Cardiac muscle cell (in vitro differentiated cells and primary cell): Measurements from ENCODE around the gene DNAJC18. TPM values are rescaled to one million over a fixed set of nuclear protein-coding genes. Genes with fewer than 3 reads are reported as not detected.

Experiments used
- DNase-seq, 2 donors: peaks; one replicate each; pipeline versions ENCODE4 v3.0.0 to v3.0.0-alpha.2; 2010 to 2017; ENCODE audit warnings: low read depth in 1 of 2, low spot score in 1 of 2
- H3K27ac ChIP-seq: fragments of 200-600 bp; sonication (generic); 2 replicates; pipeline ENCODE4 v1.5.1; 2016
- H3K27me3 ChIP-seq: fragments of 200-600 bp; sonication (generic); 2 replicates; pipeline ENCODE4 v1.6.0; 2016; ENCODE audit warnings: control low read depth
- H3K36me3 ChIP-seq: fragments of 200-600 bp; sonication (generic); 2 replicates; pipeline ENCODE4 v1.5.1; 2016; ENCODE audit warnings: control low read depth
- H3K4me1 ChIP-seq: fragments of 200-600 bp; sonication (generic); 2 replicates; pipeline ENCODE4 v1.8.1; 2017; ENCODE audit warnings: low read depth, mild to moderate bottlenecking, mixed run types
- H3K4me3 ChIP-seq: fragments of 200-600 bp; sonication (generic); 2 replicates; pipeline ENCODE4 v1.5.1; 2016; ENCODE audit warnings: mild to moderate bottlenecking
- H3K9me3 ChIP-seq: fragments of 200-600 bp; sonication (generic); 2 replicates; pipeline ENCODE4 v1.5.1; 2017; ENCODE audit warnings: low read depth, mild to moderate bottlenecking, control low read depth
- polyA plus RNA-seq: library from polyadenylated mRNA; unstranded; fragments of >200 nt; fragmentation: Nextera tagmentation; extraction: Ambion mirVana; gene quantifications from 2 replicates; pipeline ENCODE4 v1.2.1, GENCODE V29; 2016
- total RNA-seq: library from RNA; depleted of rRNA; stranded (reverse); fragments of >200 nt; gene quantifications from 2 replicates; pipeline ENCODE4 v1.2.3, GENCODE V29; 2016
- TF ChIP-seq, protein P1 (sequence below): IDR thresholded peaks from 2 replicates; pipeline ENCODE4 v1.5.1; 2012; ENCODE audit warnings: low read depth, mild to moderate bottlenecking, low read length

Gene DNAJC18
- total and polyA plus RNA-seq, 2 experiments from 2014 or later = 10.1 to 17.4 TPM

DNA sequence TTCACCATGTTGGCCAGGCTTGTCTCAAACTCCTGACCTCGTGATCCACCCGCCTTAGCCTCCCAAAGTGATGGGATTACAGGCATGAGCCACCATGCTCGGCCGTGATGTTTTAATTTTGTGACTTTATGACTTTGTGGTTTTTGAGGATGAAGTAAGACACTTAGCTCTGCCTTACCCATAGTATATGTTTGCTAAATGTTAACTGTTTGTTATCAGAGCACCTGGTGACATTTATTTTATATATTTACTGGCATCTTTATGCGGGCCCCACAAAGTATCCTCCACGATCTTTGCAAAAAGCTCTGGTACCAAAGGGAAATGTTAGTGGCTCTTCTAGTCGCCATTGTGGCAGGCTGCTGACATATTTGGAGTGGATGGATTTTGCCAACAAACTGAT is 63.0 kb downstream of the DNAJC18 start:
- TF ChIP-seq, protein P1, sequence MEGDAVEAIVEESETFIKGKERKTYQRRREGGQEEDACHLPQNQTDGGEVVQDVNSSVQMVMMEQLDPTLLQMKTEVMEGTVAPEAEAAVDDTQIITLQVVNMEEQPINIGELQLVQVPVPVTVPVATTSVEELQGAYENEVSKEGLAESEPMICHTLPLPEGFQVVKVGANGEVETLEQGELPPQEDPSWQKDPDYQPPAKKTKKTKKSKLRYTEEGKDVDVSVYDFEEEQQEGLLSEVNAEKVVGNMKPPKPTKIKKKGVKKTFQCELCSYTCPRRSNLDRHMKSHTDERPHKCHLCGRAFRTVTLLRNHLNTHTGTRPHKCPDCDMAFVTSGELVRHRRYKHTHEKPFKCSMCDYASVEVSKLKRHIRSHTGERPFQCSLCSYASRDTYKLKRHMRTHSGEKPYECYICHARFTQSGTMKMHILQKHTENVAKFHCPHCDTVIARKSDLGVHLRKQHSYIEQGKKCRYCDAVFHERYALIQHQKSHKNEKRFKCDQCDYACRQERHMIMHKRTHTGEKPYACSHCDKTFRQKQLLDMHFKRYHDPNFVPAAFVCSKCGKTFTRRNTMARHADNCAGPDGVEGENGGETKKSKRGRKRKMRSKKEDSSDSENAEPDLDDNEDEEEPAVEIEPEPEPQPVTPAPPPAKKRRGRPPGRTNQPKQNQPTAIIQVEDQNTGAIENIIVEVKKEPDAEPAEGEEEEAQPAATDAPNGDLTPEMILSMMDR = no peak

DNA sequence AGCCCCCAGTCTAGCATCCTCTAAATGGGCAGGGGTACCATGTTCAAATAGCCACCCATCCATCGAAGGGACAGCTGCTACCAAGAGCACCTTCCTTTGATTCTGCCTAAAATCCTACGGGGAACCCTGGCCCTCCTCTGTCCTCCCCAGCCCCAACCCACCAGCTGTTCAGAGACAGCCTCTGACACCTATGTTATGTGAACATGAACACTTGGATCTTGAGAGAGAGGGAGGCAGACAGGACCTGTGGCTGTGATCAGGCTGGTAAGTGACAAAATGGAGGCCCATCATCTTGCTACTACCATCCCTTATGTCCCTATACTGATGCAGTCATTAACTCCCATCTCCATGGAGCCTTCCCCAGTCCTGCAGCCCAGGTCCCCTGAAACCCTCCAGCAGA is 64.4 kb downstream of the DNAJC18 start:
- TF ChIP-seq, protein P1 = no peak
- H3K27me3 ChIP-seq = no peaks in the 10 kb centered on the region

More for the DNA sequence above, 63.0 kb downstream of the DNAJC18 start:
- no peak for DNase-seq
- Histone ChIP-seq H3K27ac (no peak overlapping the region), H3K27me3 (no peaks in the 10 kb centered on the region), H3K9me3 (no peaks in the 10 kb centered on the region), H3K4me1 (no peaks in the 10 kb centered on the region), H3K4me3 (no peak overlapping the region), H3K36me3 (peaks cover 13% of the 10 kb centered on the region)

DNA sequence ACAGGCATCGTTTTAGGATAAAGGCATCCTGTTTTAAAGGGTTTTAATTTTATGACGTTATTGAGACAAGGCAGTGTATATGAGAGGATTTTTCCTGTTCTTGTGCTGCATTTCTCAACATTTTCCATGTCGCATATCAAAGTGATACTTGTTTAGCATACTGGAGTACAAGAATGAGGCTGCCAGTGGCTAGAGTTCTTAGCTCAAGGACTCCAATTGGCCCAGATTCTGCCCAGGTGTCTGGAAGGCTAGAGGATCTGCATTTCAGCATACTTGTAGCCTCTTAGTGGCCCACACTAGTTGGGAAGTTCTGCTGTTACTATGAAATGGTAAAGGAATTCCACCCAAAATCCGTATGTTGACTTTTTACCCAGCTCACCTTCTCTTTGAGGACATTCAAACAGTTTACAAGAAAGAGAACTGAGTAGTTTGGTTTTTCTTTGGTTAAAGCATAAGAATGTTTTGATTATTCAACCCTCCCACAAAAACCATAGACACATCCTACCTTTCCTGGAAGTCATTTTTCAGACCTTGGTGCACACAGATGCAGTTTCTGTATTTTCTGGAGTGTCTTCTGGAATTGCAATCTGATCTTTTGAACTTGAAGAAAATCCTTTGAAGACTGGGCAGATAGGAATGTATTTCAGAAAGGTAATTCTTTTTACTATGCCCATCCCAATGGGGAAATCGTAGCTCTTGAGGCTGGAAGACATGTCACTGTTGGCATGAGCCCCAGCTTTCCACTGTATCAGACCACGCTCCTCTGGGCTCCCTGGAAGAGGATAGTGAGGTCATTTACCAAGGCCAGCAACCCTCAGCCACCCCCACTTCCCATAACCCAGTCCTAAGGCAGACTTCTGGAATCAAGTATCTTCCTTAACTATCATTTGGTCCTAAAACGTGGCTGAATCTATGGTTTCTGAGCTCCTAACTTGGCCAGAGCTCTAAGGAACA is 67.6 kb downstream of the DNAJC18 start:
- Histone ChIP-seq H3K9me3 (no peaks in the 10 kb centered on the region), H3K27me3 (no peaks in the 10 kb centered on the region), H3K36me3 (peaks cover 36% of the 10 kb centered on the region), H3K27ac (peak overlapping the region; percentile 30), H3K4me3 (no peak overlapping the region), H3K4me1 (no peaks in the 10 kb centered on the region)
- TF ChIP-seq, protein P1 = no peak
- DNase-seq = peak in 1 of 2 donors; percentile 42

More for the DNA sequence above, 64.4 kb downstream of the DNAJC18 start:
- Histone ChIP-seq H3K36me3 (peaks cover 16% of the 10 kb centered on the region), H3K27ac (no peak overlapping the region), H3K9me3 (no peaks in the 10 kb centered on the region), H3K4me3 (no peak overlapping the region), H3K4me1 (no peaks in the 10 kb centered on the region)
- DNase-seq = no peak

DNA sequence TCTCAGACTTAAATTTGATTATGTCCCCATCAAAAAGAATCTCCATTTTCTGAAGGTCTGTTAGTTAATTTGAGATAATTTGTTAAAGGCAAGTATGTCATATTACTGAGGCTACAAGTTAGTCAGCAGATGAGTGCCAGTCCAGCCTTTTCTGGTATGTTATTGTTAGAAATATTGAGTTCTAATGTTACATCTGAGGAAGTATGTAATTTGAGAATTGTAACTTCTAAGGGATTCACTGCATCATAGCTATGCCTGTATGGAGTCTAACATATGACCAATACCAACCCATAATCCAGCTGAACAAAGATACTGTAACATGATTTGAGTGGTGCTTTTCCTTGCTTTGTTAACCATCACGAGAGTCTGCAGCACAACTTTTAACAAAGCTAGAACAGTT is 70.1 kb downstream of the DNAJC18 start:
- Histone ChIP-seq H3K4me1 (no peaks in the 10 kb centered on the region), H3K27me3 (no peaks in the 10 kb centered on the region), H3K27ac (no peak overlapping the region), H3K4me3 (no peak overlapping the region), H3K36me3 (peaks cover 58% of the 10 kb centered on the region), H3K9me3 (no peaks in the 10 kb centered on the region)
- TF ChIP-seq, protein P1 = no peak
- DNase-seq = no peak

DNA sequence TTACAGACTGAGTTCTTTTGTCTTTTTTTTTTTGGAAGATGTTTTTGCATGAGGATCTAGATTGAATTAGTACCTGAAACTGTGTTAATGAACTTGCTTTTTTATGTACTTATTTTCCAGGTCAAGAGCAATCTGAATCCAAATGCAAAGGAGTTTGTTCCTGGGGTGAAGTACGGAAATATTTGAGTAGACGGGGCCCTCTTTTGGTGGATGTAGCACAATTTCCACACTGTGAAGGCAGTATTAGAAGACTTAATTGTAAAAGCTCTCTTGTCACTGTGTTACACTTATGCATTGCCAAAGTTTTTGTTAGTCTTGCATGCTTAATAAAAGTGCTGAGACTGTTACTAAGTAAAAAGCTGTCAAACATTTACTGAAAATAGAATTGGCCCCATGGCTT is 70.7 kb downstream of the DNAJC18 start:
- Histone ChIP-seq H3K4me3 (no peak overlapping the region), H3K4me1 (no peaks in the 10 kb centered on the region), H3K27me3 (no peaks in the 10 kb centered on the region), H3K9me3 (no peaks in the 10 kb centered on the region), H3K27ac (no peak overlapping the region), H3K36me3 (peaks cover 64% of the 10 kb centered on the region)
- no peak for DNase-seq
- TF ChIP-seq, protein P1 = no peak
